GM21529 (cell line): ENCODE measurements around the gene SHC2.

Source experiments
- ATAC-seq: cut with Tn5 transposase; IDR thresholded peaks from one replicate; pipeline ENCODE4 v1.9.1; 2021; ENCODE audit not compliant: unreplicated experiment

Gene SHC2, protein sequence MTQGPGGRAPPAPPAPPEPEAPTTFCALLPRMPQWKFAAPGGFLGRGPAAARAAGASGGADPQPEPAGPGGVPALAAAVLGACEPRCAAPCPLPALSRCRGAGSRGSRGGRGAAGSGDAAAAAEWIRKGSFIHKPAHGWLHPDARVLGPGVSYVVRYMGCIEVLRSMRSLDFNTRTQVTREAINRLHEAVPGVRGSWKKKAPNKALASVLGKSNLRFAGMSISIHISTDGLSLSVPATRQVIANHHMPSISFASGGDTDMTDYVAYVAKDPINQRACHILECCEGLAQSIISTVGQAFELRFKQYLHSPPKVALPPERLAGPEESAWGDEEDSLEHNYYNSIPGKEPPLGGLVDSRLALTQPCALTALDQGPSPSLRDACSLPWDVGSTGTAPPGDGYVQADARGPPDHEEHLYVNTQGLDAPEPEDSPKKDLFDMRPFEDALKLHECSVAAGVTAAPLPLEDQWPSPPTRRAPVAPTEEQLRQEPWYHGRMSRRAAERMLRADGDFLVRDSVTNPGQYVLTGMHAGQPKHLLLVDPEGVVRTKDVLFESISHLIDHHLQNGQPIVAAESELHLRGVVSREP

GRCh38 chr19:460877-461720, at the start of gene SHC2:
TSS of gene SHC2 (minus strand) at chr19:461033. CDS start at chr19:460996, 37 bp downstream.
- no peak for ATAC-seq

DNA sequence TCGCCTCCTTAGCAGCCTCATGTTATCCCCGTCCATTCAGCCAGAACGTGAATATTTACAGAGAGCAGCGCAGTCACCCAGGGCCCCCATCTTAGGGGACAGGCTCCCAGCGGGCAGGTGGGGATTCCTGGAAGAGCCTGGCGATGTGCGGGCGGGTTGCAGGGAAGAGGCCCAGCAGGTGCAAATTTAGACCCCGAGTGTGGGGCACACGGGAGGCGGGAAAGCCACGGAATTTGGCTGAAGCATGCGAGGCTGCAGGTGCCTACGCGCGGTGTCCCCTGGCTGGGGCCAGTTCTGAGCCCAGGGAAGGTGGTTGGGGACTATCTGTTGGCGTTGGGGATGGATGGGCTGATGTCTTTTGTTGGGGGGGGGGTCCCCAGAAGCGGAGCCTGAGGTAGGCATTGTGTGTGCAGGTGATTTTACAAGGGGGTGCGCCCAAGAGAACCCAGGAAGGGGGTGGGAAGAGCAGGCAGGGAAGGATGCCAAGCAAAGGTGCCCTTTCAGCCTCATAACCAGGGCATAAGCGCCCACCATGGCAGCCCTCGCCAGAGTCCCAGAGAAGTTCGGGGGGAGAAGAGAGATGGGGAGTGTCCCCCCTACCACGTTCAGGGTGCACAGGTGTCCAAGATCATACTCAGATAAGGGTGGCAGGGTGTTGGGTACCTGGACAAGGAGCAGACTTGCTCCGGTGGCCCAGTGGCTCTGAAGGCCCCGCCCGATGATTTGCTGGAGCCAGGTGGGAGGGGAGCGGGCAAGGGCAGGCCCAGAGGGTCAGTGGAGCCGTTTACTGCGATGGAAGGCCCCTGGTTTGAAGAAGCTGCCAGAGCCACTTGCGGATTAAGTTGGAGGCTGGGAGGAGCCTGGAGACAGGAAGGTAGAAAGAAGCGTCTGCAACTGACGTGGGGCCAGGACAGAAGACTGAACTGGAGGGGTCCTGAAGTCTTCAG, 47.6 kb upstream of the SHC2 start:
- ATAC-seq, result no peak

DNA sequence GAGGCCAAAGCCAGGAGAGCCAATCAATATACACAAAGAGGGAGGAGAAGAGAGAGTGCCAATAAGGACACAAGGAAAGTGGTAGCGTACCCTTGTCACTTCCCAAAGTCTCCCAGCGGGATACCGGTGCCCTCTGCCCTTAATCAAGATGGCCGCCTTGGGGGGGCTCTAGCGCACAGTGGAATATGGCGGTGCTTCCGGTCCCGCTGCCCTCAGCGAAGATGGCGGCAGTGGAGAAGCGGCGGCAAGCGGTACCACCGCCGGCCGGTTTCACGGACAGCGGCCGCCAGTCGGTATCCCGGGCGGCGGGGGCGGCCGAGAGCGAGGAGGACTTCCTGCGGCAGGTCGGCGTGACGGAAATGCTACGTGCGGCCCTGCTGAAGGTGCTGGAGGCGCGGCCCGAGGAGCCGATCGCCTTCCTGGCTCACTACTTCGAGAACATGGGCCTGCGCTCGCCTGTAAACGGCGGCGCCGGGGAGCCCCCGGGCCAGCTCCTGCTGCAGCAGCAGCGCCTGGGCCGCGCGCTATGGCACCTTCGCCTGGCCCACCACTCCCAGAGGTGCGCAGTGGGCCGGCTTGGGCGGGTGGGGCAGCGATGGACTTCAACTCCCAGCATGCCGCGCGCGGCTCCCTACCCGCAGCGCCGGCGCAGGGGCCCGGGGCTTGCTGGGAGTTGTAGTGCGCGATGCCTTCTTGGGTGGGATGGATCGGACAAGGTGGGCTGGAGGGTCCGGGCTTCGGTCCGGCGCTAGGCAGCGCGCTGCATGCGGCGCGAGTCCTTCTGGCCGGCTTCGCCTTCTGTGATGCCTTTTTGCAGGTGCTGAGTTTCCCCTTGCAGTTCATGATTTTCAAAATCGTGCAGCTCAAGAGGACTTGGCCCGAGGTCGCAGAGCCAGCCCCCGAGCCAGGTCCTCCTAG, 46.7 kb upstream of the SHC2 start, which contains the start of gene TPGS1:
TSS of gene TPGS1 (plus strand) at position 212 of the 918 bp plus-strand sequence. CDS start at position 222, 10 bp downstream.
- ATAC-seq, result peak; percentile 57

GRCh38 chr19:506404-507285, 45.8 kb upstream of the SHC2 start:
- peak; percentile 59 for ATAC-seq

DNA sequence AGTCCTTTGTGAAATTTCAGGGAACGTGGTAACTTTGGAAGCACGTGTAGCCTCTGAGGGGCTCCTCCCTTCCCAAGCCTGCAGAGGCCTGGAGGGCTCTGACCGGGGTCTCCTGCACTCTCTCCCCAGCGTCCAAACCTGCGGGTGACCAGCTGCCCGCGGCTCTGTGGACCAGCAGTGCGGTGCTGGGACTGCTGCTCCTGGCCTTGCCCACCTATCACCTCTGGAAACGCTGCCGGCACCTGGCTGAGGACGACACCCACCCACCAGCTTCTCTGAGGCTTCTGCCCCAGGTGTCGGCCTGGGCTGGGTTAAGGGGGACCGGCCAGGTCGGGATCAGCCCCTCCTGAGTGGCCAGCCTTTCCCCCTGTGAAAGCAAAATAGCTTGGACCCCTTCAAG, 43.8 kb upstream of the SHC2 start:
- ATAC-seq, result no peak

DNA sequence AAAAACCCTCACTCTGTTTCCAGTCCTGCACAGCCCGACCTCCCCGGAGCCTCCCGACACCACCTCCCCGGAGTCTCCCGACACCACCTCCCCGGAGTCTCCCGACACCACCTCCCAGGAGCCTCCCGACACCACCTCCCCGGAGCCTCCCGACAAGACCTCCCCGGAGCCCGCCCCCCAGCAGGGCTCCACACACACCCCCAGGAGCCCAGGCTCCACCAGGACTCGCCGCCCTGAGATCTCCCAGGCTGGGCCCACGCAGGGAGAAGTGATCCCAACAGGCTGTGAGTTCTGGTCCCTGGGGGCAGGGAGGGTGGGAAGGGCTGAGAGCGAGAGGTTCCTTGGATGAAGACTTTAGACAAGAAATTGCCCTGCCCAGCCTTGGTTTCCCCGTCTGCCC, 40.8 kb upstream of the SHC2 start:
- no peak for ATAC-seq

GRCh38 chr19:498977-499623, 38.3 kb upstream of the SHC2 start:
- no peak for ATAC-seq

DNA sequence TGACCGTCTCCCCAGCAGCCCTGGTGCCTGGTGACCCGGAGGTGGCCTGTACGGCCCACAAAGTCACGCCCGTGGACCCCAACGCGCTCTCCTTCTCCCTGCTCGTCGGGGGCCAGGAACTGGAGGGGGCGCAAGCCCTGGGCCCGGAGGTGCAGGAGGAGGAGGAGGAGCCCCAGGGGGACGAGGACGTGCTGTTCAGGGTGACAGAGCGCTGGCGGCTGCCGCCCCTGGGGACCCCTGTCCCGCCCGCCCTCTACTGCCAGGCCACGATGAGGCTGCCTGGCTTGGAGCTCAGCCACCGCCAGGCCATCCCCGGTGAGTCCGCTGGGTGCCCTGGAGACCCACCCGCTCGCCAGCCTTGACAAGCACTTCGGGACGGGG, 37.7 kb upstream of the SHC2 start:
- ATAC-seq, result no peak

DNA sequence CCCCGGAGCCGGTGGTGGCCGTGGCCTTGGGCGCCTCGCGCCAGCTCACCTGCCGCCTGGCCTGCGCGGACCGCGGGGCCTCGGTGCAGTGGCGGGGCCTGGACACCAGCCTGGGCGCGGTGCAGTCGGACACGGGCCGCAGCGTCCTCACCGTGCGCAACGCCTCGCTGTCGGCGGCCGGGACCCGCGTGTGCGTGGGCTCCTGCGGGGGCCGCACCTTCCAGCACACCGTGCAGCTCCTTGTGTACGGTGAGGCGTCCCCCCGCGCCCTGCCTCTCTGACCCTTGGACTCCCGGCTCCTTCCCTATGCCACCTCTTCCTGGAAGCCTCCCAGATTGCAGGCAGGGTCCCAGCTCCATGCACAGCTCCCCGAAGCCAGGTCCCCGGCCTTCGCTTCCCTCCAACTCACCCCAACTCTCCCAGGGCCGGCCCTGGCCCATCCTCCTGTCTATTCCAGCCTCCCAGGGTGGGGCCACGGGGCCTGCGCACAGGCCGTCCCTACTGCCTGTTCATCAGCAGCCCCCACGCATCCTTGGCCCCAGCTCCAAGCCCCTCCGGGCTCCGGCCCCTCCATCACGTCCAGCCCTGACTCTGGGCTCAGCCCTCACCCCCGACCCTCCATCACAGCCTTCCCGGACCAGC, 37.2 kb upstream of the SHC2 start:
- ATAC-seq, result no peak

GRCh38 chr19:497491-497868, 36.6 kb upstream of the SHC2 start:
- no peak for ATAC-seq

GRCh38 chr19:496986-497385, 36.2 kb upstream of the SHC2 start:
- no peak for ATAC-seq

DNA sequence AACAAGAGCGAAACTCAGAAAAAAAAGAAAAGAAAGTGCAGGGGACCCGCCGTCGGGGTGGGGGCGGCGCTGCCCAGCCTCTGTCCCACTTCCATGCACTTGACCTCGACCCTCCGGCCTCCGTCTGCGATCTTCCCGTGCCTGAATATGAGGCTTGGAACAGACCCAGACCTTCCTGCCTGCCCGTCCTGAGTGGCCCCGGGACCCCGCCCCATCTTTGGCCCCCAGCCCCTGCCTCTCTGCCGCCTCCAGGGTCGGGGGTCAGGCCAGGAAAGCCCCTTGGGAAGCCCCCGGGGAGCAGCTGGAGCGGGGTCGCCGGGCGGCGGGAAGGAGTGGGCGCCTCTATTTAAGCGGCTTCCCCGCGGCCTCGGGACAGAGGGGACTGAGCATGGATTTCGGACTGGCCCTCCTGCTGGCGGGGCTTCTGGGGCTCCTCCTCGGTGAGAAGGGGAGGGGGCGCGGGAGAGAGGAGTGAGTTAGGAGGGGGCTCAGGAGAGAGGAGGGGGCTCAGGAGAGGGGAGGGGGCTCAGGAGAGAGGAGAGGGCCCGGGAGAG, 35.4 kb upstream of the SHC2 start, which contains the start of gene MADCAM1:
TSS of gene MADCAM1 (plus strand) at position 375 of the 554 bp plus-strand sequence. CDS start at position 389, 14 bp downstream.
- ATAC-seq, result no peak

- no peak for ATAC-seq
Measured at GRCh38 chr19:495402-496111, 34.7 kb upstream of the SHC2 start.

- no peak for ATAC-seq
Measured at GRCh38 chr19:495081-495401, 34.2 kb upstream of the SHC2 start.

DNA sequence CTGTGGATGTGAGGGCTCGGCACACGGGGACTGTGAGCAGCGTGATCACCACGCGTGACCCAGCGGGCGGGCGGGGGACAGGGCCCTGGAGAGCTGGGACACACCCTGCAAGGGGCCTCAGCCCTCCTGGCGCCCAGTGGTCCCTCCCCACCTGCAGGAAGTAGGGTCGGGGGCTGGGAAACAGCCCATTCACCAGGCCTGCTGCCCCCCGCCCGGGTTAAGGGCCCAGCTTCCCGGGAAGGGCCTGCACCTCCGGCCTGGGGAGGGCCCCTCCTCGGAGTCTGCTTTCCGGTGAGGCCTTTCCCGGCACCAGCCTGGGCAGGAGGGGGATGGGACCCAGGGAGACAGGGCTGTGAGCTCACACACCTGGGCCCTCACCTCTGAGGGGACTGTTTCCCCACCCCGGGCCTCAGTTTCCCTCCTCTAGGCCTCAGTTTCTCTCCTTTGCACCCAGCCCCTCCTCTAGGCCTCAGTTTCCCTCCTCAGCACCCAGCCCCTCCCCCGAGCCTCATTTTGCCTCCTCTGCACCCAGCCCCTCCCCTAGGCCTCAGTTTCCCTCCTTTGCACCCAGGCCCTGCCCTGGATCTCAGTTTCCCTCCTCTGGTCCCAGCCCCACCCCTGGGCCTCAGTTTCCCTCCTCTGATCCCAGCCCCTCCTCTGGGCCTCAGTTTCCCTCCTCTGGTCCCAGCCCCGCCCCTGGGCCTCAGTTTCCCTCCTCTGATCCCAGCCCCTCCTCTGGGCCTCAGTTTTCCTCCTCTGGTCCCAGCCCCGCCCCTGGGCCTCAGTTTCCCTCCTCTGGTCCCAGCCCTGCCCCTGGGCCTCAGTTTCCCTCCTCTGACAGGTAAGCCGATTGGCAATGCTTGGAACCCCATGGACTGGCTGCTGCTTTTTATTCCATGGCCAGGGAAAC, 33.6 kb upstream of the SHC2 start:
- no peak for ATAC-seq
